HepG2 (cell line): ENCODE data around the gene IGIP. TPM values are rescaled to one million over a fixed set of nuclear protein-coding genes. Genes with fewer than 3 reads are reported as not detected.

Experiments
- DR1 ChIP-seq: sonication (generic); formaldehyde crosslinking; IDR thresholded peaks from 2 replicates; pipeline ENCODE4 v1.8.0; 2021; ENCODE audit warnings: mild to moderate bottlenecking, missing genetic modification reagents, inconsistent platforms
- EEA1 ChIP-seq: sonication (generic); formaldehyde crosslinking; IDR thresholded peaks from 2 replicates; pipeline ENCODE4 v1.5.1; 2020; ENCODE audit warnings: mild to moderate bottlenecking, missing genetic modification reagents, borderline replicate concordance
- FLYWCH1 ChIP-seq: sonication (generic); formaldehyde crosslinking; IDR thresholded peaks from 2 replicates; pipeline ENCODE4 v1.8.1; 2023; ENCODE audit warnings: mild to moderate bottlenecking, missing genetic modification reagents
- MATR3 ChIP-seq: sonication (generic); formaldehyde crosslinking; IDR thresholded peaks from 2 replicates; pipeline ENCODE4 v1.4.0; 2020; ENCODE audit warnings: missing genetic modification reagents
- RAD51 ChIP-seq: fragments of 450-650 bp; IDR thresholded peaks from 2 replicates; pipeline ENCODE4 v1.6.1; 2016; ENCODE audit warnings: borderline replicate concordance
- SP1 ChIP-seq, 2 experiments: fragments of 450-650 bp in 1 of 2; sonication (generic) in 1 of 2; formaldehyde crosslinking in 1 of 2; IDR thresholded peaks; 2 replicates each; pipeline versions ENCODE4 v1.4.0 to v1.6.1; 2016 to 2020; ENCODE audit warnings: missing genetic modification reagents in 1 of 2
- SUZ12 ChIP-seq: fragments of 150-350 bp; IDR thresholded peaks from 2 replicates; pipeline ENCODE4 v1.6.1; 2014; ENCODE audit warnings: low read depth, low read length
- TAF15 ChIP-seq: fragments of 200-400 bp; formaldehyde crosslinking; IDR thresholded peaks from one replicate; pipeline ENCODE4 v1.6.1; 2018; ENCODE audit warnings: mild to moderate bottlenecking, low read depth, low read length; ENCODE audit not compliant: poor library complexity, severe bottlenecking
- ZBTB3 ChIP-seq: sonication (generic); formaldehyde crosslinking; IDR thresholded peaks from 2 replicates; pipeline ENCODE4 v1.4.0; 2020; ENCODE audit warnings: low read depth, mild to moderate bottlenecking, moderate library complexity, missing genetic modification reagents, borderline replicate concordance
- ZKSCAN5 ChIP-seq: sonication (generic); formaldehyde crosslinking; IDR thresholded peaks from 2 replicates; pipeline ENCODE4 v1.5.1; 2020; ENCODE audit warnings: mild to moderate bottlenecking, missing genetic modification reagents
- ZNF121 ChIP-seq: sonication (generic); formaldehyde crosslinking; IDR thresholded peaks from 2 replicates; pipeline ENCODE4 v1.5.0; 2020; ENCODE audit warnings: mild to moderate bottlenecking, missing genetic modification reagents
- ZNF441 ChIP-seq: sonication (generic); formaldehyde crosslinking; IDR thresholded peaks from 2 replicates; pipeline ENCODE4 v1.7.0; 2021; ENCODE audit warnings: missing genetic modification reagents, borderline replicate concordance
- ZNF530 ChIP-seq: sonication (generic); formaldehyde crosslinking; IDR thresholded peaks from 2 replicates; pipeline ENCODE4 v1.5.0; 2020; ENCODE audit warnings: low read depth, mild to moderate bottlenecking, missing genetic modification reagents
- ZNF552 ChIP-seq: sonication (generic); formaldehyde crosslinking; IDR thresholded peaks from 2 replicates; pipeline ENCODE4 v1.9.0; 2022; ENCODE audit warnings: missing genetic modification reagents, mild to moderate bottlenecking, borderline replicate concordance
- ZNF572 ChIP-seq: sonication (generic); formaldehyde crosslinking; IDR thresholded peaks from 2 replicates; pipeline ENCODE4 v1.5.1; 2020; ENCODE audit warnings: mild to moderate bottlenecking, missing genetic modification reagents
- ZNF629 ChIP-seq: sonication (generic); formaldehyde crosslinking; conservative IDR thresholded peaks from 2 replicates; pipeline ENCODE4 v1.5.0; 2020; ENCODE audit warnings: missing genetic modification reagents
- polyA plus RNA-seq, 8 experiments: library from polyadenylated mRNA; depleted of rRNA in 3 of 8; stranded (reverse) in 7 of 8; unstranded in 1 of 8; fragments of >200 nt; fragmentation: Illumina TruSeq in 4 of 8; extraction: Trizol in 4 of 8; gene quantifications; 2 replicates each; pipeline versions ENCODE4 v1.2.1 to v1.2.3, GENCODE V29; 2011 to 2016; ENCODE audit warnings: low read depth in 4 of 8, missing spikeins in 1 of 8, mixed read lengths in 1 of 8; ENCODE audit not compliant: insufficient read depth in 1 of 8
- total RNA-seq, 5 experiments: library from RNA; depleted of rRNA; stranded (reverse); fragments of >200 nt; fragmentation: Illumina TruSeq; extraction: Trizol; gene quantifications; 2 replicates each; pipeline ENCODE4 v1.2.3, GENCODE V29; 2016; ENCODE audit warnings: low read depth in 1 of 5
- TF ChIP-seq, protein P1 (sequence below): sonication (generic); formaldehyde crosslinking; IDR thresholded peaks from 2 replicates; pipeline ENCODE4 v1.4.0; 2020; ENCODE audit warnings: missing genetic modification reagents, borderline replicate concordance
- TF ChIP-seq, protein P2 (sequence below): sonication (generic); formaldehyde crosslinking; IDR thresholded peaks from 2 replicates; pipeline ENCODE4 v1.4.0; 2020; ENCODE audit warnings: missing genetic modification reagents; ENCODE audit errors: not compliant biosample characterization
- TF ChIP-seq, protein P3 (sequence below): IDR thresholded peaks from 2 replicates; pipeline ENCODE4 v1.6.1; 2018; ENCODE audit warnings: missing genetic modification reagents
- TF ChIP-seq, protein P4 (sequence below): sonication (generic); formaldehyde crosslinking; IDR thresholded peaks from 2 replicates; pipeline ENCODE4 v1.9.0; 2021; ENCODE audit warnings: missing genetic modification reagents, borderline replicate concordance

IGIP gene
- total and polyA plus RNA-seq, 2 of the 13 experiments (the other 11 are each of a cell fraction or from before 2014, with no cell fraction given) = 1.7 to 2.1 TPM

DNA sequence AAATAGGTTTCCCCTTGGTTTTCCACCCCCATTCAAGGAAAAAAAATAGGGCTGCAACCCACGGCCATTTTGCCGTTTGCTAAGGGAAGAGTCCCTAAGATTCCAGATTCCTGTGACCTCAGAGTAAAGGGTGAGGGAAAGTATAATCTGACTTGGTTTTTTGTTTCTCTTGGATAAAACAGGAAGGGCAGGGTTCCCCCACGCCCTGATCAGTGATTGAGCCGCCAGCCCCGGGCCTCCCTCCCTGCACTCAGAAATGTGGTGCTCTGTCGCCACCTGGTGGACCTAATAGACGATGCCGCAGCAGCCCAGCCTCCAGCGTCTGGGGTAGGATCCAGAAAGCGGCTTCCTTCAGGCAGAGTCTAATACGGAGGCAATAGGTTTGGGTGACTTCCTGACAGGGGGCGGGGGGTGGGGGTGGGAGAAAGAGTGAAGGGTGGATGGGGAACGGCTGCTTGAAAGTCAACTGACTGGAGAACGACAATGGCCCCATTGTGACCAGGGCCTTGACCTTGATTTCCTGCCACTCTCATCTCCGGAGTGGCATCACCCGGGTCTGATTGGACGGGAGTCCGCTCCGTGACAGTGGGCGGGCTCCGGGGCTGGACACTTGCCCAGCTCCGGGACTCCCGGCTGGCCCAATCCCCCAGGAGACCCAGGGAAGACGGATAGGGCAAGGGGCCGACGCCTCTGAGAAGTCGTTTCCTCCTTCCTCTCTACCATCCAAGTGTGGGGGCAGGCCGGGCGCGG, 31.5 kb downstream of the IGIP start (continued):
- TF ChIP-seq, protein P1, sequence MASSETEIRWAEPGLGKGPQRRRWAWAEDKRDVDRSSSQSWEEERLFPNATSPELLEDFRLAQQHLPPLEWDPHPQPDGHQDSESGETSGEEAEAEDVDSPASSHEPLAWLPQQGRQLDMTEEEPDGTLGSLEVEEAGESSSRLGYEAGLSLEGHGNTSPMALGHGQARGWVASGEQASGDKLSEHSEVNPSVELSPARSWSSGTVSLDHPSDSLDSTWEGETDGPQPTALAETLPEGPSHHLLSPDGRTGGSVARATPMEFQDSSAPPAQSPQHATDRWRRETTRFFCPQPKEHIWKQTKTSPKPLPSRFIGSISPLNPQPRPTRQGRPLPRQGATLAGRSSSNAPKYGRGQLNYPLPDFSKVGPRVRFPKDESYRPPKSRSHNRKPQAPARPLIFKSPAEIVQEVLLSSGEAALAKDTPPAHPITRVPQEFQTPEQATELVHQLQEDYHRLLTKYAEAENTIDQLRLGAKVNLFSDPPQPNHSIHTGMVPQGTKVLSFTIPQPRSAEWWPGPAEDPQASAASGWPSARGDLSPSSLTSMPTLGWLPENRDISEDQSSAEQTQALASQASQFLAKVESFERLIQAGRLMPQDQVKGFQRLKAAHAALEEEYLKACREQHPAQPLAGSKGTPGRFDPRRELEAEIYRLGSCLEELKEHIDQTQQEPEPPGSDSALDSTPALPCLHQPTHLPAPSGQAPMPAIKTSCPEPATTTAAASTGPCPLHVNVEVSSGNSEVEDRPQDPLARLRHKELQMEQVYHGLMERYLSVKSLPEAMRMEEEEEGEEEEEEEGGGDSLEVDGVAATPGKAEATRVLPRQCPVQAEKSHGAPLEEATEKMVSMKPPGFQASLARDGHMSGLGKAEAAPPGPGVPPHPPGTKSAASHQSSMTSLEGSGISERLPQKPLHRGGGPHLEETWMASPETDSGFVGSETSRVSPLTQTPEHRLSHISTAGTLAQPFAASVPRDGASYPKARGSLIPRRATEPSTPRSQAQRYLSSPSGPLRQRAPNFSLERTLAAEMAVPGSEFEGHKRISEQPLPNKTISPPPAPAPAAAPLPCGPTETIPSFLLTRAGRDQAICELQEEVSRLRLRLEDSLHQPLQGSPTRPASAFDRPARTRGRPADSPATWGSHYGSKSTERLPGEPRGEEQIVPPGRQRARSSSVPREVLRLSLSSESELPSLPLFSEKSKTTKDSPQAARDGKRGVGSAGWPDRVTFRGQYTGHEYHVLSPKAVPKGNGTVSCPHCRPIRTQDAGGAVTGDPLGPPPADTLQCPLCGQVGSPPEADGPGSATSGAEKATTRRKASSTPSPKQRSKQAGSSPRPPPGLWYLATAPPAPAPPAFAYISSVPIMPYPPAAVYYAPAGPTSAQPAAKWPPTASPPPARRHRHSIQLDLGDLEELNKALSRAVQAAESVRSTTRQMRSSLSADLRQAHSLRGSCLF (CRISPR knock-in tag) = no peak
- TF ChIP-seq MATR3 (CRISPR knock-in tag) = no peak
- TF ChIP-seq DR1 = no peak
- no peak for TF ChIP-seq EEA1 (CRISPR knock-in tag)
- no peak for TF ChIP-seq ZNF530
- TF ChIP-seq, protein P2, sequence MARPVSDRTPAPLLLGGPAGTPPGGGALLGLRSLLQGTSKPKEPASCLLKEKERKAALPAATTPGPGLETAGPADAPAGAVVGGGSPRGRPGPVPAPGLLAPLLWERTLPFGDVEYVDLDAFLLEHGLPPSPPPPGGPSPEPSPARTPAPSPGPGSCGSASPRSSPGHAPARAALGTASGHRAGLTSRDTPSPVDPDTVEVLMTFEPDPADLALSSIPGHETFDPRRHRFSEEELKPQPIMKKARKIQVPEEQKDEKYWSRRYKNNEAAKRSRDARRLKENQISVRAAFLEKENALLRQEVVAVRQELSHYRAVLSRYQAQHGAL (CRISPR knock-in tag) = no peak
- TF ChIP-seq, protein P3, sequence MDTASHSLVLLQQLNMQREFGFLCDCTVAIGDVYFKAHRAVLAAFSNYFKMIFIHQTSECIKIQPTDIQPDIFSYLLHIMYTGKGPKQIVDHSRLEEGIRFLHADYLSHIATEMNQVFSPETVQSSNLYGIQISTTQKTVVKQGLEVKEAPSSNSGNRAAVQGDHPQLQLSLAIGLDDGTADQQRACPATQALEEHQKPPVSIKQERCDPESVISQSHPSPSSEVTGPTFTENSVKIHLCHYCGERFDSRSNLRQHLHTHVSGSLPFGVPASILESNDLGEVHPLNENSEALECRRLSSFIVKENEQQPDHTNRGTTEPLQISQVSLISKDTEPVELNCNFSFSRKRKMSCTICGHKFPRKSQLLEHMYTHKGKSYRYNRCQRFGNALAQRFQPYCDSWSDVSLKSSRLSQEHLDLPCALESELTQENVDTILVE (CRISPR knock-in tag) = no peak
- TF ChIP-seq FLYWCH1 = no peak
- TF ChIP-seq ZNF572 = no peak
- TF ChIP-seq SUZ12 = no peak
- TF ChIP-seq ZKSCAN5 (CRISPR knock-in tag) = no peak
- TF ChIP-seq, protein P4, sequence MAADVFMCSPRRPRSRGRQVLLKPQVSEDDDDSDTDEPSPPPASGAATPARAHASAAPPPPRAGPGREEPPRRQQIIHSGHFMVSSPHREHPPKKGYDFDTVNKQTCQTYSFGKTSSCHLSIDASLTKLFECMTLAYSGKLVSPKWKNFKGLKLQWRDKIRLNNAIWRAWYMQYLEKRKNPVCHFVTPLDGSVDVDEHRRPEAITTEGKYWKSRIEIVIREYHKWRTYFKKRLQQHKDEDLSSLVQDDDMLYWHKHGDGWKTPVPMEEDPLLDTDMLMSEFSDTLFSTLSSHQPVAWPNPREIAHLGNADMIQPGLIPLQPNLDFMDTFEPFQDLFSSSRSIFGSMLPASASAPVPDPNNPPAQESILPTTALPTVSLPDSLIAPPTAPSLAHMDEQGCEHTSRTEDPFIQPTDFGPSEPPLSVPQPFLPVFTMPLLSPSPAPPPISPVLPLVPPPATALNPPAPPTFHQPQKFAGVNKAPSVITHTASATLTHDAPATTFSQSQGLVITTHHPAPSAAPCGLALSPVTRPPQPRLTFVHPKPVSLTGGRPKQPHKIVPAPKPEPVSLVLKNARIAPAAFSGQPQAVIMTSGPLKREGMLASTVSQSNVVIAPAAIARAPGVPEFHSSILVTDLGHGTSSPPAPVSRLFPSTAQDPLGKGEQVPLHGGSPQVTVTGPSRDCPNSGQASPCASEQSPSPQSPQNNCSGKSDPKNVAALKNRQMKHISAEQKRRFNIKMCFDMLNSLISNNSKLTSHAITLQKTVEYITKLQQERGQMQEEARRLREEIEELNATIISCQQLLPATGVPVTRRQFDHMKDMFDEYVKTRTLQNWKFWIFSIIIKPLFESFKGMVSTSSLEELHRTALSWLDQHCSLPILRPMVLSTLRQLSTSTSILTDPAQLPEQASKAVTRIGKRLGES (CRISPR knock-in tag) = no peak
- TF ChIP-seq ZNF121 (CRISPR knock-in tag) = no peak
- TF ChIP-seq ZBTB3 (CRISPR knock-in tag) = no peak
- TF ChIP-seq SP1 (IDR thresholded peaks at IDR 0.05) = no peak
- TF ChIP-seq SP1 (CRISPR knock-in tag; IDR thresholded peaks at IDR 0.05) = peak; percentile 64; the same call in 1 of the 2 replicates
- no peak for TF ChIP-seq ZNF629
- TF ChIP-seq TAF15 = no peak
- TF ChIP-seq ZNF552 (CRISPR knock-in tag) = no peak
- no peak for TF ChIP-seq RAD51
- TF ChIP-seq ZNF441 (CRISPR knock-in tag) = no peak
